GM18517 (cell line): Measurements from ENCODE around the gene AP4S1.
A peak's percentile ranks its signal among the peaks of the same experiment; 100 is the strongest.

ENCODE experiments used
- ATAC-seq: cut with Tn5 transposase; IDR thresholded peaks from one replicate; pipeline ENCODE4 v1.9.1; 2021; ENCODE audit warnings: mild to moderate bottlenecking, moderate library complexity; ENCODE audit not compliant: unreplicated experiment

AP4S1 gene, protein sequence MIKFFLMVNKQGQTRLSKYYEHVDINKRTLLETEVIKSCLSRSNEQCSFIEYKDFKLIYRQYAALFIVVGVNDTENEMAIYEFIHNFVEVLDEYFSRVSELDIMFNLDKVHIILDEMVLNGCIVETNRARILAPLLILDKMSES

DNA sequence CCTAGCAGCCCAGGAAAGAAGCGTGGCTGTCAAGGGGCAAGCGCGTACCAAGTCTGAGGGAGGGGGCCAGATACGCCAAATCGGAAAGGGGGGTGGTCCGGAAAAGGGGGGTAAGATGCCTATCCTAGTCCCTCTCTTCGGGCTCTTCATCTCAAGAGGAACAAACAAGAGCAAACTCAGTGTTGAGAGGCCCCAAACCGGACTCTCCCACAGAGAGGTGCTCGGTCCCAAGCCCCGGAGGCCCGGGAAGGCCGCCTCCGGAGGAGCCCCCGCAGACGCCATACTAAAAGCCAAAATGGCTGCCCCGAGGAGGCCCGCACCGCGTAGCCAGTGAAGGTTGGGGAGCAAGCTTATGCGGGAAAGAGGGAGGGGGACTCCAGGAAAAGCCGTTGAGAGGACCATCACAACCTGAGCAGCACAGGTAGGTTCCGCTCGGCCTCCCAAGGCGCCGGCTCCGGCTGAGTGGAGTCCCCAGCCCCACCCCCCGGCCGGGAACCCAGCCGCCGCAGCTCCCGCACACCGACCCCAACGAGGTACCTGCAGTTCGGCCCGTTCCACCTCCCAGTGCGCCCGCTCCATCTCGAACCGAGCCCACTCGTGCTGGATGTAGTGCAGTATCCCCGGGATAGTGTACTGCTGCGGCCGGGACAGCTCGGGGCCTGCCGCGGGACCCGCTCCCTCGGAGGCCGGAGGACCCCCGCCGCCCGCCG is at the start of gene AP4S1:
Gene AP4S1, plus strand, starts transcription at position 283 of the 710 bp plus-strand sequence. CDS start 40,548 bp downstream, outside the sequence.
- peak; percentile 8 for ATAC-seq

DNA sequence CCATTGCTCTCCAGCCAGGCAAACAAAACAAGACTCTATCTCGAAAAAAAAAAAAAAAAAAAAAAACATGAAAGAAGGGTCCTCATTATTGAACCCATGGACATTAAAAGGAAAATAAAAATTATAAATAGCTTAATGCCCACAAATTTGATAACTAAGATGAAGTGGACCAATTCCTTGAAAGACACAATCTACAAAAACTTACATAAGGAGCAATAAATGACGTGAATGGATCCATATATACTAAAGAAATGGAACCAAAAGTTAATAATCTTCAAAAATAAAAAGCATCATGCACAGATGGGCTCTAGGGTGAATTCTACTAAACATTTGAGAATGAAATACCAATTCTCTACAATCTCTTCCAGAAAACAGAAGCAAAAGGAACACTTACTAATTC is 47.7 kb upstream of the AP4S1 start:
- no peak for ATAC-seq

DNA sequence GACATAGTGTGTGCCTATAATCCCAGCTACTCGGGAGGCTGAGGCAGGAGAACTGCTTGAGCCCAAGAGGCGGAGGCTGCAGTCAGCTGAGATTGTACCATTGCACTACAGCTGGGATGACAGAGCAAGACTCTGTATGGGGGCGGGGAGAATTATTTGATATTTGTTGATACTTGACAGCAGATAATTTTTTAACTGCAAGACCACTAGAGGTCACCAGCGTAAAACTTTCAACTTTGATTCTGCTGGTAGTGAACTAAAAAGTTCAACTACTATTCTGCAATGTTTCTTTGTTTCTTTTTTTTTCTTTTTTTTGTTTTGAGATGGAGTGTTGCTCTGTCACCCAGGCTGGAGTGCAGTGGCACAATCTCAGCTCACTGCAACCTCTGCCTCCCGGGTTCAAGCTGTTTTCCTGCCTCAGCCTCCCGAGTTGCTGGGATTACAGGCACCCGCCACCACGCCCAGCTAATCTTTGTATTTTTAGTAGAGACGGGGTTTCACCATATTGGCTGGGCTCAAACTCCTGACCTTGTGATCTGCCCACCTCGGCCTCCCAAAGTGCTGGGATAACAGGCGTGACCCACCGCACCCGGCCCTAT is 45.2 kb upstream of the AP4S1 start:
- ATAC-seq: peak; percentile 60

DNA sequence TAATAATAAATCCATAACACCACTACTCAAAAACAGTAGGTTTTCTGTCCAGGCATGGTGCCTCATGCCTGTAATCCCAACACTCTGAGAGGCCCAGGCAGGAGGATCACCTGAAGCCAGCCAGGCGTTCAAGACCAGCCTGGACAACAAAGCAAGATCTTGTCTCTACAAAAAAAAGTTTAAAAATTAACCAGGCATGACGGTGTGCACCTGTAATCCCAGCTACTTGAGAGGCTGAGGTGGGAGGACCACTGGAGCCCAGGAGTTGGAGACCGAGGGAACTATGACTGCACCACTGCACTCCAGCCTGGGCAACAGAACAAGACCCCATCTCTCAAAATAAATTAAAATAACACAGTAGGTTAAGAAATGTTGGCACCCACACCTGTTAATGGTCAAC is 44.5 kb upstream of the AP4S1 start:
- no peak for ATAC-seq

DNA sequence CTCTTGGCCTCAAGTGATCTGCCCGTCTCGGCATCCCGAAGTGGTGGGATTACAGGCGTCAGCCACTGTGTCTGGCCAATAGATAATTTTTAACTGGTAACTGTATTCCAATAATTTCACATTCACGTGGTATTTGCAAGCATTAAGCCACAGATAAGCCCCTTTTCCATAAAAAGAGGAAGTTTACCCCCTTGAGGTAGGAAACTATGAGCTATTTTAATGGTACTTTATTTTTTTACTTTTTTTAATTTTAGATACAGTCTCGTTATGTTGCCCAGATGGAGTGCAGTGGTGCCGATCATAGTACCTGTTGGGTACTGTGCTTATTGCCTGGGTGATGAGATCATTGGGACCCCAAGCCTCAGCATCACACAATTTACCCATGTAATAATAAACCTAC is 42.9 kb upstream of the AP4S1 start:
- no peak for ATAC-seq

DNA sequence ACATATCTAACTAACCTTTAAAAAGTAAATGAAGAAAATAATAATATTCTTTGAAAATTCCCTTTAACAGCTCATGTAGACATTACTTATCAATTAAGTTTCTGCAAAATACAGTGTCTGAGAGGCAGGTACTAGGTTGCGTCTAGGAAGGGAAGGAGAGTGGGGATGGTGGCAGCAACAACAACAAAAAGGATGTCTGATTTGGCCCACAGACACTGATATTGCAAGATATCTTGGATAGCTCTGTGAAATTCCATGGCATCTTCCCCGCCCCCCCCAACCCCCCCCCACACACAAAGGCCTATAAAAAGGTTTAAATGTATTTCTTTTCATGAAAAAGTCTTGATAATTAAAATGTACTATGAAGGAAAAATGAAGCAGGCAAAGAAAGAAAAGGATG is 41.6 kb upstream of the AP4S1 start:
- no peak for ATAC-seq

DNA sequence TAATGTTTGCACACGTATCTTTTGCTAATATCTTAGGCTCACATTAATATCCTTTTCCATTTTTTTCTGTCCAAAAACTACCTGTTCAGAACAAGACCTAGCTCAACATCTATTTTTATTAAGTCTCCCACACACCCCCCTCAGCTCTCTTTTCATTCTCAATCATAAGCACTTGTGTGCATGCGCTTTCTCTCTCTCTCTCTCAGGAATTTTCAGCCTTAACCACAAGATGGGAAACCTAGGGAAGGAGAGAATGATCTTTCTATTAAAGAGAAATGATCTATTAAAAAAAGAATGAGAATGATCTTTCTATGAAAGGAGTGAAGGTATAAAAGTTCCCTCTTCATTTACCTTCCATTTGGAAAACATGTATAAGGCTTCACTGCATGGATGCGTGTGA is 39.7 kb upstream of the AP4S1 start:
- ATAC-seq: no peak

DNA sequence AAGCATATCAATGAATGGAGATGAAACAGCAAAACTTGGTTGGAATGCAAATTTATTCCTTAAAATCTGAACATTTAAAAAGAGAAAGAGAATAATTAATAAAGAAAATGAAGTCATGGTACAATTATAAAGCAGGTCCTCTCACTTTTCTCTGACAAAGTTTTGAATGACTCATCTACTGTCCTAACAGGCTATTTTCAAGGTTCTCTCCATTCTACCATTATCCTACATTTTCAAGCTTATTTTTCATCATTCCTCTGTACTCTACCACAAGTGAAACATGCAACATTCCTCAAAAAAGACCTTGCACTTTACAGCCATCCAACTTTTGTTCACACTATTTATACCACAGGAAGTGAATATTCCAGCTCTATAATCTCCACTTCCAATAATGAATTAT is 36.9 kb upstream of the AP4S1 start:
- no peak for ATAC-seq

DNA sequence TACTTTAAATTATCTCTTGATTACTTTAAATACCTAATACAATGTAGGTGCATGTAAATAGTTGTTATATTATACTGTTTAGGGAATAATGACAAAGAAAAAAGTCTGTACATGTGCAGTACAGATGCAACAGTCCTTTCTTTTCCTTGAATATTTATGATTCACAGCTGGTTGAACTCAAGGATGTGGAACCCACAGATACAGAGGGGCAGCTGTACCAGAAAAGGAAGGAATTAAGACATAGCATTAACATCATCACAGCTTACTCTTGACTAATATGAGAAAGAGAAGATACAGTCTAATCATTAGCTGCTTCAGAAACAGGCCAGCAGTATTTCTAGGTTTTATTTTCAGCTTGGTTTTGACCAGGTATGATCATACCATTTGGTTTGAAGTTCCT is 34.7 kb upstream of the AP4S1 start:
- no peak for ATAC-seq

DNA sequence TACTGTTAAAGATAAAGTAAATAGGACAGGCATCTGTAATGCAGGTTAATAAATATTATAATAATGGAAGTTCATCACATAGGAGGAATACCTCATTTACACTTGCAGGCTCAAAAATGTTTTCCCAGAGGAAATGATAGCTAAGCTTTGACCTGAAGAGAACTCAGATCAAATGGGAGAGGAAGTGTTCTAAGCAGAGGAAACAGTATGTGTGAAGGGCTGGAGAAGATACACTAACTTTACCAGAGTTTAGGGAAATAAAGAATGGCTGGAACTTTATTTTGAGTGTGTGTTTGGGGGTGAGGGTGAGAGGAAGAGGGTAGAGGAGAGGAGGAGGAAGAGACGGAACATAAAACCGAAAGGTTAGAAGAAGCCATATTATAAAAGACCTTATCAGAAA is 34.0 kb upstream of the AP4S1 start:
- ATAC-seq: no peak

DNA sequence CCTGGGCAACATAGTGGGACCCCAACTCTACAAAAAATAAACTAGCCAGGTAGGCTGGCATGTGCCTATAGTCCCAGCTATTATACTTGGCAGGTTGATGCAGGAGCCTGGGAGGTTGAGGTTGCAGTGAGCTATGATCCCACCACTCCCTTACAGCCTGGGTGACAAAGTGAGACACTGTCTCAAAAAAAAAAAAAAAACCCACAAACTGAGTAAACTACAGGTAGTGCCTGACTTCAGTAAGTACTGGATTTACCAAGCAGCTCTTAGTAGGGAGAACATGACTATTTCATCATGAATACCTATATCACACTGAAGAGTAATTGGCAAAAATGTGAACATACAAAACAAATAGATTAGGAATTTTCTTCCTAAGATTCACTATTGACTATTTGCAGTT is 32.4 kb upstream of the AP4S1 start:
- ATAC-seq: no peak

DNA sequence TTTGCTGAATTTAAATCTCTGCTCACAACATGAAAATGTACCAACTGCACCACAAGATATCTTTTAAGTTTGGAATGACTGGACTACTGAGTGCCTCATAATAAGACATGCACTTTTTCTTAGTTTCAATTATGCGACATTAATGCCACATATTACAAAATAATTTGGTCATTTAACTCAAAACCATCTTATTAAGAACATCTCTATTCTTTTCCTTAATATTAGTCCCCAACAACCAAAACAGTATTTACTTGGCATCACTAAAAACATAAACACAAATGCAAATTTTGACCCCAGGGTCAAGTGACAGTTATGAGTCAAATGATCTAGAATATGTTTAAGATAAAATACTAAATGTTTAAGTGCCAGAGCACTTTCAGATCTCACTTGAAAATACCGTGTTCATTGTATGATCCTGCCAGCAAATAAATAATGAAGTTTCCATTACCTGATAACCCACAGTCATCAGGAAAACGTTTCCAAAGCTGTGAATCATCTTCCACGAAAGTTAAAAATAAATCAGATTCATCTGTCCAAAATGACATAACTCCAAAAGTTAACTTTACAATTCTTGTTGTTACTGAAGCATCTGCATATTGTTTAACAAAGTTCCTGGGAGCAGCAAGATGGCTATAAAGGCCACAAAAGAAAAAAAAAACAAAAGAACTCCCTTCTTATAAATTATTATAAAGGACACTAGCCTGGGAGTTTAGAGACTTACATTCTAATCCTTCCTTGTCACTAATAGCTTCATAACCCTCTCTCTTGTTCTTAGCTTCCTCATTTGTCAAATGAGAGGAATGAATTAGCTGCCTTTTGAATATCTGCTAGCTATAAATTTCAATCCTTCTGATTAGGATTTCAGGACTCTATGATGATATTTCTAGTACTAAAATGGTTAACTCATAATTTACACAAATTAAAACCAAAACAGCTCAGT is 30.5 kb upstream of the AP4S1 start:
- ATAC-seq: peak; percentile 76

DNA sequence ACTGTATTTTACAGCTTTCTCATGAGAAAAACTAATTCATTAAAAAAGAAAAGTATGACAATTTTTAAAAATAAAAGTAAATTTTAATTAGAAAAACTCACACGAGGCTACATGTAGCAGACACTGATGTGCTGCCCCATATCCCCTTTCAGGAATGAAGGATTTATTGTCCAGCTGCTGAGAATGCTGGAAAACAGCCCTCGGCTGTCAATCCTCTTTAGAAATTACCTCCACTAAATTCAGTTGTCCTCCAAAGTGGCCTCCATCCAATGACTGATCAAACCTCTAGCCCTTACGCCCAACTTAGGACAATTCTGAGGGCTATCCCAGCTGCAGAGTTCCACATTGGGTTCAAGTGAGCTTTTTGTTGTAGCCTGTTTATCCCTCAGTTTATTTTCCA is 29.8 kb upstream of the AP4S1 start:
- ATAC-seq: no peak

DNA sequence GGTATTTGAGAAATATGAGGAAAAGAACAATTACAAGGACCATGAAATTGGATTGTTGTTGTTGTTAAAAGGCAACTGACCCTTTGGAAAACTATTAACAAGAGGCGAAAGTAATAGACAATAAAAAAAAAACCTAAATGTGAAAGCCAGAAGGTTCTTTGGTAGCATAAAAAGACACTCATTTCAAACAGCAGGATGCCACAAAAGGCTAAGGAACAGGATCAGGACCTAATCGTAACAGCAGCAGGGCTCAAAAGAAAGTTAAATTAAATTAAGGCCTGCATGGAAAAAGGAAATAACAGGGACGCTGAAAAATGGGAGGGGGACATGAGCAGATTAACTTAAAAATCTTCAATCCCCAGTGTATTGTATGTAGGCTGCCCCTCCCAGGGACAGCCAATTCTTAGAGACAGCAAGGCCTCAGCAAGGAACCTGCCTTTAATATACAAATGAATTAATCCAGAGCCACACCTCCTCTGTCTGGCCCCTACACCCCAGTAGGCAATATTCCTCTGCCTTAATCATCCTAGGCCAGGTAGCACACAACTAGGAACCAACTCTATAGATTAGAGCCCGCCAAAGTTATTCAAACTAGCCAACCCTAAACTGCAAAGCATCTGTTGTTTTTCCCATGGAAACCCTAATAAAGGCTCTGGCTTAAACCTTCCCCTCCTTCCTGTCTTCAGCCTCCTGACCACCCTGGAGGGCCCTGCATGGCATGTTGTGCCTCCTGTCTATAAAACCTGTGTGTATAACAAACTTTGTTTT is 28.4 kb upstream of the AP4S1 start:
- ATAC-seq: no peak

DNA sequence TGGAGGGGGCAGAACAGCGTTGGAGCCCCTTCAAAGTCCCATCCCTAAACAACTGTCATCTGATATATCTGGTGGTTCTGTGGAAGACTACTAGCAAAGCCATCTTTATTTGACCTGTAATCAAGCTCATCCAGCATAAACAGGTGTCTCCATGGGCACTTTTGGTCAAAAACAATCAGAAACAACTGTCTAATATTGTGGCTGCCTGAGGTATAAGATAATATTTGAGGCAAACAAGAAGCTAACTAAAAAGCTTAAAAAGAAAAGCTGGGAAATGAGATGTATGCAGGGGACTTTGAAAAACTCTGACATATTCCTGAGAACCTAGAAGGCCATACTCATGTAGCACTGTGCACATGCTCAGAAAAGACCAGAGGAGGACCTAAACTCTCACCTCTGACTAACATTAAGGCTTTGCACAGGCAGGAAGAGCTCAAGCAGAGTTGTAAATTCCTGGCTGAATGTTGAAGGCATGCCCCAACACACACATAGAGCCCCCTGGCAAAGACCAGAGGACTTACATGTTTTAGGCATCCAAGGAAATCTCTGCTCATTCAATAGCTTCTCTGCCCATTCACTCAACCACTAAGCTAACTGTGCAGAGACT is 27.2 kb upstream of the AP4S1 start:
- no peak for ATAC-seq

DNA sequence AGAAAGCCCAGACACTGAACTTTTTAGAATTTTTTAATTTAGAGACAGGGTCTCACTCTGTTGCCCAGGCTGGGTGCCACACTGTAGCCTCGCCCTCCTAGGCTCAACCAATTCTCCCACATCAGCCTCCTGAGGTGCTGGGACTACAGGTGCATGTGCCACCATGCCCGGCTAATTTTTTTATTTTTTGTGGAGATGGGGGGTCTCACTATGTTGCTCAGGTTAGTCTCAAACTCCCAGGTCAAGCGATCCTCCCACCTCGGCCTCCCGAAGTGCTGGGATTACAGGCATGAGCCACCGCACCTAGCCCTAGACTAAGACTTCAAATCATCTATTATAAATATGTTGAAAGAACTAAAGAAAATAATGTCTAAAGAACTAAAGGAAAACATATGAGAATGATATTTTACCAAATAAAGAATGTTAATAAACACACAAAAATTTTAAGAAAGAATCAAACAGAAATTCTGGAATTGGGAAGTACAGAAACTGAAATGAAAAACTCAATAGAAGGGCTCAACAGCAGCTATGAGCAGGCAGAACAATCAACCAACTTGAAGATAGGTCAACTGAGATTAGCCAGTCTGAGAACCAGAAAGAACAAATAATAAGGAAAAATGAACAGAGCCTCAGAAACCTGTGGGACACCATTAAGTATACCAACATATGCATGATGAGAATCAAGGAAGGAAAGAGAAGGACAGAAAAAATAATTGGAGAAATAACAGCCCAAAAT is 26.2 kb upstream of the AP4S1 start:
- ATAC-seq: no peak

DNA sequence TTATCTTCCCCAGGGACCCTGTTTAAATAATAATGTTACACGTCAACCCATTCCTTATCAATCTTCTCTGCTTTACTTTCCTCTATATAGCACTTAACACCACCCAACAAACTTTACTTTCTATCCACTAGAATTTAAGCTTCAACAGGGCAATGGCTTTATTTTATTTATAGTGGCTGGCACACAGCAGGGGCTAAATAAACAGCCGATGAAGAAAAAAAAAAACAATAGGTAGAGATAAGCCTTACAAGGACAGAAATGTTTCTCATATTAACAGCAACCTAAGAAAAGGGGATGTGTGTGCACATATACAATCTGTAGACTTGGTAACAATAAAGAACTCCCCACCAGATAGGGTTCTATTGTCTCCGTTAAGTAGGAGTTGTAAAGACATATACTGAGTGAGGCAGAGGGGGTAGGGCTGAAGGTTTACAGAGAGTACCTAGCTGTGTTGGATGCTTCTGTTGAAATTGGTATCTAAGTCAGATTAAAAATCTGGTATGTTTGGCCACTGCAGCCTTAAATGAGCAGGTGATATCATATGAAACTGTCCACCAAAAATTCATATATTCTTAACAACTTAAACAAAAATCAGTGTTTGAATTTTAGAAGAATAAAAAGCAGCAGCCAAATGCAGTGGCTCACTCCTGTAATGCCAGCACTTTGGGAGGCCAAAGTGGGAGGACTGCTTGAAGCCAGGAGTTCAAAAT is 24.7 kb upstream of the AP4S1 start:
- no peak for ATAC-seq

DNA sequence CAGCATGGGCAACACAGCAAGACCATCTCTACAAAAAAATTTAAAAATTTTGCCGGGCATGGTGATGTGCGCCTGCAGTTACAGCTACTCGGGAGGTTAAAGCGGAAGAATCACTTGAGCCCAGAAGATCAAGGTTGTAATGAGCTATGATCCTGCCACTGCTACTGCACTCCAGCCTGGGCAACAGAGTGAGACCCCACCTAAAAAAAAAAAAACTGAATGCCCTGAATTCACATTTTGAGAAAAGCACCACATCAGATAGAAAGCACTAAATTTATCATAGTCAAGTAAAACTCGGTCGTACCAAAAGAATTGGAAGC is 24.1 kb upstream of the AP4S1 start:
- no peak for ATAC-seq

DNA sequence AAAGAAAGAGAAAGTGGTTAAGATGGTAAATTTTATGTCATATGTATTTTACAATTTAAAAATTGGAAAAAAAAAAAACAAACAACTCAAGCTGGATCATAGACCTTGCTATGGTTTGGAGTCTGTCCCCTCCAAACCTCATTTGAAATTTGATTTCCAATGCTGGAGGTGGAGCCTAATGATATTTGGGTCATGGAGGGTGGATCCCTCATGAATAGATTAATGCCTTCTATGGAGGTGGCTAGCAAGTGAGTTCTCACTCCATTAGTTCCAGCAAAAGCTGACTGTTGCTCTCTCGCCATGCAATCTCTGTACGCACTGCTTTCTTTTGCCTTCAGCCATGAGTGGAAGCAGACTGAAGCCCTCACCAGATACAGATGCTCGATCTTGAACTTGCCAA is 22.2 kb upstream of the AP4S1 start:
- no peak for ATAC-seq
